Natural killer cell (primary cell): ENCODE data around the gene FAM162A. TPM values are rescaled to one million over a fixed set of nuclear protein-coding genes. Genes with fewer than 3 reads are reported as not detected.

Source experiments
- ATAC-seq, 3 donors: fragments of 150-1000 bp in 2 of 3; fragments of 200-7000 bp in 1 of 3; cut with Tn5 transposase; 1 replicate in 1 of 3; 2 replicates in 2 of 3; pipeline ENCODE4 v1.10.0; 2021; ENCODE audit warnings: mild to moderate bottlenecking in 2 of 3, moderate library complexity in 2 of 3
- DNase-seq, 2 donors: peaks; one replicate each; pipeline versions ENCODE4 v3.0.0 to v3.0.0-alpha.2; 2013 to 2021; ENCODE audit warnings: mixed read lengths in 1 of 2
- H3K27ac ChIP-seq: one replicate; pipeline ENCODE4 v1.5.1; 2013; ENCODE audit warnings: mild to moderate bottlenecking, low read length
- H3K27me3 ChIP-seq: one replicate; pipeline ENCODE4 v1.6.1; 2013; ENCODE audit warnings: low read length; ENCODE audit not compliant: control insufficient read depth, insufficient read depth
- H3K36me3 ChIP-seq: one replicate; pipeline ENCODE4 v1.6.1; 2013; ENCODE audit warnings: low read length; ENCODE audit not compliant: control insufficient read depth, insufficient read depth
- H3K4me1 ChIP-seq: one replicate; pipeline ENCODE4 v1.6.1; 2013; ENCODE audit warnings: low read length; ENCODE audit not compliant: control insufficient read depth, insufficient read depth
- H3K4me3 ChIP-seq: one replicate; pipeline ENCODE4 v1.5.1; 2013; ENCODE audit warnings: low read length
- H3K9me3 ChIP-seq: one replicate; pipeline ENCODE4 v1.6.1; 2013; ENCODE audit warnings: low read length; ENCODE audit not compliant: control insufficient read depth, insufficient read depth
- H3K27ac Mint-ChIP-seq, 2 donors: one replicate each; pipeline ENCODE4 v1.8.0; 2022; ENCODE audit warnings: mild to moderate bottlenecking in 2 of 2, mixed read lengths in 2 of 2, moderate library complexity in 1 of 2
- H3K27me3 Mint-ChIP-seq, 2 donors: one replicate each; pipeline ENCODE4 v1.8.0; 2022; ENCODE audit warnings: low read depth in 2 of 2, mixed read lengths in 2 of 2
- H3K36me3 Mint-ChIP-seq: one replicate; pipeline ENCODE4 v1.8.0; 2022; ENCODE audit warnings: mixed read lengths
- H3K4me1 Mint-ChIP-seq, 2 donors: one replicate each; pipeline ENCODE4 v1.8.0; 2022; ENCODE audit warnings: mixed read lengths in 2 of 2
- H3K4me3 Mint-ChIP-seq: one replicate; pipeline ENCODE4 v1.8.0; 2022; ENCODE audit warnings: mild to moderate bottlenecking, moderate library complexity, mixed read lengths
- H3K9me3 Mint-ChIP-seq, 2 donors: one replicate each; pipeline ENCODE4 v1.8.0; 2022; ENCODE audit warnings: mixed read lengths in 2 of 2
- CTCF ChIP-seq: fragments of 200-600 bp; IDR thresholded peaks from one replicate; pipeline ENCODE4 v1.8.0; 2022; ENCODE audit warnings: antibody characterized with exemption
- WGBS: methylation state at CpG from one replicate; pipeline ENCODE4 v1.1.7; 2013; ENCODE audit warnings: missing lambda C conversion rate; ENCODE audit not compliant: insufficient coverage; 5-methylcytosine and 5-hydroxymethylcytosine counted together
- intact Hi-C: fragments of 100-400 bp; cut with micrococcal nuclease; formaldehyde crosslinking; loops from one replicate; pipeline ENCODE4 v1.14.2; 2022
- total RNA-seq, 4 donors: library from RNA; stranded (reverse); fragments of 120-200 nt in 1 of 4; gene quantifications; one replicate each; pipeline versions ENCODE4 v1.2.3 to v1.2.4, GENCODE V29; 2013 to 2022

Gene FAM162A
- total RNA-seq, 3 donors from 2014 or later (not counting 1 experiment from before 2014, with no cell fraction given): 12.2 to 18.4 (median 16.3) TPM

DNA sequence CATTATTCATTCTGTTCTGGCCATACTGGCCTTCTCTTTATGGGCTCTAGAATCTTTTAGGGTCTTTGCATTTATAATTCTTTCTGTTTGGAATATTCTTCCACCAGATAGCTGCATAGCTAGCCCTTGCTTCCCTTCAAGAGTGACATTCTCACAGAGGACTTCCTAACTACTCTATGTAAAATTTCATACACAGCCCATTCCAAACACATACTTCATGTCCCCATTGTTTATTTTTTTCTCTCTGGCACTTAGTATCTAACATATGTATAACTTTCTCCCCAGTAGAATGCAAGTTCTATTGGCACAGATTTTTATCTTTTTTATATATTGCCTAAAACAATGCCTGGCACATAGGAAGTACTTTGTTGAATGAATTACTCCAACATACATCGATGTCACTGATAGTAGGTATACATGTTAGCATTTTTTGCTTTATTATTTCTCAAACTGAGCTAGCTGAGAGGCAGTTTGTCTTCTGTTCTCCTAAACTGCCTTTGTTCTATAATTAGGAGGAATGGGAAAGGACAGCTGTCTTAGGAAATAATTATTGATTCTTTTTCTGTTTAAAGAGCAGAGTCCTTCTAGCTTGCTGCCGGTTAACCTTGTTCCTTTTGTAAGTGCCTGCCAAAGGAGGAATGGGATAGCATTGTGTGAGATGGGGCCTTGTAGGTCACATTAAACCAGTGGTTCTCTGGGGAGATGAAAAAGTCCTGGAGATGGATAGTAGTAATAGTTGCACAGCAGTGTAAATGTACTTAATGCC, 7.9 kb downstream of the FAM162A start:
- H3K36me3 Mint-ChIP-seq: no peaks in the 10 kb centered on the region
- H3K4me1 Mint-ChIP-seq: peaks cover 3 to 5% of the 10 kb centered on the region in 2 donors
- no peak overlapping the region for H3K27ac ChIP-seq
- no peak overlapping the region for H3K4me3 Mint-ChIP-seq
- ATAC-seq (no peak), DNase-seq (no peak)
- no peak overlapping the region for H3K27ac Mint-ChIP-seq
- no peaks in the 10 kb centered on the region for H3K9me3 ChIP-seq
- no peak overlapping the region for H3K4me3 ChIP-seq
- no peaks in the 10 kb centered on the region for H3K27me3 Mint-ChIP-seq
- peaks cover 3% of the 10 kb centered on the region for H3K36me3 ChIP-seq
- H3K27me3 ChIP-seq: no peaks in the 10 kb centered on the region
- H3K9me3 Mint-ChIP-seq: no peaks in the 10 kb centered on the region
- intact Hi-C loops: no loop called here
- no peaks in the 10 kb centered on the region for H3K4me1 ChIP-seq
- TF ChIP-seq CTCF: no peak
- 92% methylated on average over 1 of the region's 2 CpGs for WGBS

GRCh38 chr3:122392868-122393844, 9.2 kb downstream of the FAM162A start:
- TF ChIP-seq CTCF: peak; percentile 76

GRCh38 chr3:122394173-122394572, 10.2 kb downstream of the FAM162A start:
- Mint-ChIP-seq H3K36me3 (no peaks in the 10 kb centered on the region), H3K4me3 (no peak overlapping the region), H3K4me1 (peaks cover 3 to 5% of the 10 kb centered on the region in 2 donors), H3K9me3 (no peaks in the 10 kb centered on the region), H3K27me3 (no peaks in the 10 kb centered on the region), H3K27ac (no peak overlapping the region)
- Histone ChIP-seq H3K36me3 (no peaks in the 10 kb centered on the region), H3K27me3 (no peaks in the 10 kb centered on the region), H3K27ac (no peak overlapping the region), H3K9me3 (no peaks in the 10 kb centered on the region), H3K4me1 (no peaks in the 10 kb centered on the region), H3K4me3 (no peak overlapping the region)
- DNase-seq (no peak), ATAC-seq (no peak)
- 100% methylated on average over 1 of the region's 1 CpG for WGBS
- TF ChIP-seq CTCF: no peak
- intact Hi-C loops: no loop called here

More at GRCh38 chr3:122392868-122393844, 9.2 kb downstream of the FAM162A start:
- Histone ChIP-seq H3K4me3 (no peak overlapping the region), H3K27me3 (no peaks in the 10 kb centered on the region), H3K36me3 (no peaks in the 10 kb centered on the region), H3K27ac (no peak overlapping the region), H3K4me1 (no peaks in the 10 kb centered on the region), H3K9me3 (no peaks in the 10 kb centered on the region)
- Mint-ChIP-seq H3K4me1 (peaks cover 3 to 5% of the 10 kb centered on the region in 2 donors), H3K27ac (no peak overlapping the region), H3K36me3 (no peaks in the 10 kb centered on the region), H3K9me3 (no peaks in the 10 kb centered on the region), H3K27me3 (no peaks in the 10 kb centered on the region), H3K4me3 (no peak overlapping the region)
- intact Hi-C loops: loop anchor here (1.0 kb wide), 1 partner anchor 286 kb away; no protein-coding TSS in a partner anchor
- DNase-seq (peak in 1 of 2 donors; percentile 69), ATAC-seq (peak; percentile 57 to 76 (median 65))
- 57% methylated on average over 2 of the region's 2 CpGs for WGBS
